SJSA1 (cell line): Measurements from ENCODE around the gene CASP10. TPM values are rescaled to one million over a fixed set of nuclear protein-coding genes. Genes with fewer than 3 reads are reported as not detected.

Experiments used
- DNase-seq, 2 experiments: peaks; one replicate each; pipeline ENCODE4 v3.0.0-alpha.2; 2015 to 2020; ENCODE audit warnings: low spot score in 2 of 2, low read depth in 1 of 2
- H3K27ac ChIP-seq: fragments of 250-450 bp; sonication (Bioruptor Pico); 2 replicates; pipeline ENCODE4 v1.5.1; 2020; ENCODE audit warnings: mild to moderate bottlenecking, moderate library complexity
- H3K27me3 ChIP-seq: fragments of 250-450 bp; sonication (Bioruptor Pico); replicated peaks from 2 replicates; pipeline ENCODE4 v1.5.1; 2020; ENCODE audit warnings: mild to moderate bottlenecking, moderate library complexity
- H3K36me3 ChIP-seq: fragments of 250-450 bp; sonication (Bioruptor Pico); 2 replicates; pipeline ENCODE4 v1.5.1; 2020; ENCODE audit warnings: mild to moderate bottlenecking
- H3K4me1 ChIP-seq: fragments of 250-450 bp; sonication (Bioruptor Pico); replicated peaks from 2 replicates; pipeline ENCODE4 v1.6.1; 2021; ENCODE audit warnings: mild to moderate bottlenecking
- H3K4me3 ChIP-seq: fragments of 250-450 bp; sonication (Bioruptor Pico); 2 replicates; pipeline ENCODE4 v1.5.1; 2020; ENCODE audit warnings: mild to moderate bottlenecking
- H3K9me3 ChIP-seq: fragments of 250-450 bp; sonication (Bioruptor Pico); replicated peaks from 2 replicates; pipeline ENCODE4 v1.5.1; 2020; ENCODE audit warnings: mild to moderate bottlenecking
- total RNA-seq: library from RNA; depleted of rRNA; stranded (reverse); fragments of >200 nt; shearing (Covaris generic); gene quantifications from 2 replicates; pipeline ENCODE4 v1.2.3, GENCODE V29; 2014

Gene CASP10
- total RNA-seq, 1 experiment from 2014 or later = 1.6 TPM

DNA sequence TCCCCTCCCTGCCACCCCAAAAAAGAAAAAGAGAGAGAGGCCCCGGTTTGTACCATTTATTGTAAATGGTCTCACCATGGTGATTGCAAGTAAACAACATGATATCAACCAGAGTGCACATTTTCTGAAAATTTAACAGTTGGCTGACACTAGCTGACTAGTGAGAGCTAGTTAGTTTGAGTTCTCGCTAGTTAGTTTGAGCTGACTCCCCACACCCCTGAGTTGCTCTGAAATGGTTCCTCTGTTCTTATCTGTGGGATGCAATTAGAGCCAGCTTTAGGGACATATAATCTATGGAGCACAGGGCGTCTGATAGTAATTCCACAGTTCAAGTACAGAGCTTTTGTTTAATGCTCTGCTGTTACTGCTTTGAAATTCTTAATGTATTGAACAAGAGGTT is 13.1 kb downstream of the CASP10 start:
- DNase-seq = no peak
- Histone ChIP-seq H3K36me3 (no peaks in the 10 kb centered on the region), H3K9me3 (no peaks in the 10 kb centered on the region), H3K4me1 (no peaks in the 10 kb centered on the region), H3K27ac (no peak overlapping the region), H3K27me3 (no peaks in the 10 kb centered on the region), H3K4me3 (no peak overlapping the region)

DNA sequence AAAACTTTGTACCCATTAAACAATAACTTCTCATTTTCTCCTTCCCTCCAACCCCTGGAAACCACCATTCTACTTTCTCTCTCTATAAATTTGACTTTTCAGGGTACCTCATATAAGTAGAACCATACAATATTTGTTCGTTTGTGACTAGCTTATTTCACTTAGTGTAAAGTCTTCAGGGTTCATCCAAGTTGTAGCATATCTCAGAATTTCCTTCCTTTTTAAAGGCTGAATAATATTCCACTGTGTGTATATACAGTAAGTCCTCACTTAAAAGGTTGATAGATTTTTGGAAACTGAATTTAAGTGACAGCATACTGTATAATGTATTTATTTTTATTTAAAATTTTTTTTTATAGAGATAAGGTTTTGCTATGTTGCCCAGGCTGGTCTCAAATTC is 13.9 kb downstream of the CASP10 start:
- no peak overlapping the region for H3K4me3 ChIP-seq
- no peak overlapping the region for H3K27ac ChIP-seq
- DNase-seq = no peak
- H3K36me3 ChIP-seq = no peaks in the 10 kb centered on the region
- H3K9me3 ChIP-seq = no peaks in the 10 kb centered on the region
- no peaks in the 10 kb centered on the region for H3K4me1 ChIP-seq
- H3K27me3 ChIP-seq = no peaks in the 10 kb centered on the region

DNA sequence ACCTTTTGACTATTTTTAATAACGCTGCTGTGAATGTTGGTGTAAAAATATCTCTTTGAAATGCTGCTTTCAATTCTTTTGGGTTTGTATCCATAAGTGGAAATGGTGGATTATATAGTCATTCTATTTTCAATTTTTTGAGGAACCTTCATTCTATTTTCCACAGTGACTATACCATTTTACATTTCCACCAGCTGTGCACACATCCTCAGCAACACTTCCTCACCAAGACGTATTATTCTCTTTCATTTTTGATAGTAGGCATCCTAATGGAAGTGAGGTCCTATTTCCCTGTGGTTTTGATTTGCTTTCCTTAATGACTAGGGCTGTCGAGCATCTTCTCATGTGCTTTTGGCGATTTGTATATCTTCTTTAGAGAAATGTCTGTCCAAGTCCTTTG is 14.8 kb downstream of the CASP10 start:
- Histone ChIP-seq H3K27me3 (no peaks in the 10 kb centered on the region), H3K9me3 (no peaks in the 10 kb centered on the region), H3K36me3 (no peaks in the 10 kb centered on the region), H3K27ac (no peak overlapping the region), H3K4me3 (no peak overlapping the region), H3K4me1 (no peaks in the 10 kb centered on the region)
- DNase-seq = no peak

DNA sequence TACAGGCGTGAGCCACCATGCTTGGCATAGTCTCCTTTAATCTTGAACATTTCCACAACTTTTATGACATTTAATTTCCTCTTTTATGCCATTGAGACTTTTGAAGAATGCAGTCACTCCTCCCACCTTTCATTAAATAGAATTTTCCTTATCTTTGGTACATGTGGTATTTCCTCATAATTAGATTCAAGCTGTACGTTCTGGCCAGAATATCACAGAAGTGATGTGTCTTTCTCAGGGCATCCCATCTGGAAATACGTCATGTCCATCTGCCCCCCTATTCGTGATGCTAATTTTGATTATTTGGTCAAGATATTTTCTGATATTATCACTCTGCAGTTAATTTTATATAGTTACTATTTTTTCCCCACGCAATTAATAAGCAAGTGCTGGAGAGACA is 16.9 kb downstream of the CASP10 start:
- no peaks in the 10 kb centered on the region; the same call in 1 of the 2 replicates for H3K4me1 ChIP-seq
- H3K4me3 ChIP-seq = no peak overlapping the region
- no peaks in the 10 kb centered on the region for H3K9me3 ChIP-seq
- H3K27ac ChIP-seq = no peak overlapping the region
- no peaks in the 10 kb centered on the region for H3K36me3 ChIP-seq
- no peak for DNase-seq
- H3K27me3 ChIP-seq = no peaks in the 10 kb centered on the region

DNA sequence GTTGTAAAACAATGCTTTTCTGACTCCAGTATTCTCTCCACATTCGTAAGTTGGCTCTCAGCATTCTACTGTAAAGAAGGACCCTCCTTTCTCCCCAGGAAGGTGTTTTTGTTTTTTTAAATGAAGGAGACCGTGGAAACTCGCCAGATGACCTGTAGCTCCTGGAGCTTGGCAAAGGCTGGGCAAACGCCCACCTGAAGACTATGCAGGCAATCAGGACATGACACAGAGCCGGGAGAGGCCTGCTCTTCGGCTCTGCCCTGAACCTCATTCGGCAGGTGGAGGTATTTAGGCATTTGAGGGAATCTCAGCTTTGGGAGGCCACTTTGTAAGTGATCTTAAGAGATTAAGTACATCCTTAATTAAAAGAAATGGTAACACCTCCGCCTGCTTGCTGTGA is 17.4 kb downstream of the CASP10 start:
- Histone ChIP-seq H3K36me3 (no peaks in the 10 kb centered on the region), H3K27ac (no peak overlapping the region), H3K9me3 (no peaks in the 10 kb centered on the region), H3K27me3 (no peaks in the 10 kb centered on the region), H3K4me3 (no peak overlapping the region), H3K4me1 (no peaks in the 10 kb centered on the region; the same call in 1 of the 2 replicates)
- no peak for DNase-seq

DNA sequence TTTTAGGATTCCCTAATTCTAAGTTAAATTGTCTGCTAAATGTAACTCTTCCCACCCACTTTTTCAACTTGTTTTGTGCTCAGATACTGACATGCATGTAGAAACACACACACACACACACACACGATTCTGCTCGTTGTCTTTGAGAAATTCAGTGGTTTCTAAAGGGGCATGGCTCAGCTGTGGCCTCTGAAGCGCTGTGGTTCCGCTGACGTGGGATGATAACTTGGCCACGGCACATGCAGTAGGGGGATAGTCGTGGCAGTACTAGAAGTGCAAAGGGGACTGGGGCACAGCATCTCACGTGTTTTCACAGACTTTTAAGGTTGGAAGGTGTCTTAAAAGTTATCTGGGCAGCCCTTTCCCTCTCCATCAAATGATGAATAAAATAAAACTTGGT is 18.4 kb downstream of the CASP10 start:
- DNase-seq = no peak
- Histone ChIP-seq H3K27me3 (no peaks in the 10 kb centered on the region), H3K4me1 (no peaks in the 10 kb centered on the region; the same call in 1 of the 2 replicates), H3K4me3 (no peak overlapping the region), H3K27ac (no peak overlapping the region), H3K9me3 (no peaks in the 10 kb centered on the region), H3K36me3 (no peaks in the 10 kb centered on the region)

DNA sequence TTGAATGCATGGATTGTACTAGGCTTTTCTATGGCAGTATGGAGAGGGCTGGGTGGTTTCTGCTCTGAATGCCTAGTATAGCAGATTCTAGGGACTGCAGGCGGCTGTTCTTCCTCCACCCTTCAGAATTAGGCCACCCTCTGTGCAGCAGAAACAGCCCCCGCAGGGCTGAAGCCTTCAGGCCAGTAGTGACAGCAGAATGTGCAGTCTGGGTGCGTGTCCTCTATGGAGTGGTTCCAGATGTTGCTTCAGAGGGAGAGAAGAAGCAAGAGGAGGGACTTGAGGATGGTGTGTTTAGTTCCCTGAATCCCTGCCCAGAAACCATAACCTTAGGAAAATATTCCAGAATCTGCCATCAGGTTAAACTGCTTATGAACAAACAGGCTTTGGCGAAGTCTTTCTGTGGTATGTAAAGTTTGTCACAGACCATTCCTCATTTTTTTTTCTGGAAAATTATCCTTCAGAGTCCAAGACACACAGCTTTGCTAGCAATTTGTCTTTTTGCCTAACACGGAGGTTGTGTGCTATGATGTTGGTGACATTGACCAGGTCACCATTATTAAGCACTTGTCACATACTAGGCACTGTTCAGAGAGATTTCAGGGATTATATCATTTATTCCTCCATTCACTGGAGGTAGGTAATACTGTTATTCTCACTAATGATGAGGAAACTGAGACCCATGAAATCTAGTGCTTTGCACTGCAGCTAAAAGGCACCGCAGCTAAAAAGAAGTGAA is 21.1 kb downstream of the CASP10 start:
- no peak overlapping the region for H3K27ac ChIP-seq
- no peaks in the 10 kb centered on the region for H3K36me3 ChIP-seq
- H3K4me3 ChIP-seq = no peak overlapping the region
- H3K27me3 ChIP-seq = no peaks in the 10 kb centered on the region; the same call in 1 of the 2 replicates
- no peaks in the 10 kb centered on the region for H3K9me3 ChIP-seq
- DNase-seq = no peak
- no peaks in the 10 kb centered on the region; the same call in 1 of the 2 replicates for H3K4me1 ChIP-seq

GRCh38 chr2:201204655-201205514 is 21.9 kb downstream of the CASP10 start:
- no peak overlapping the region for H3K4me3 ChIP-seq
- H3K27me3 ChIP-seq = no peaks in the 10 kb centered on the region; the same call in 1 of the 2 replicates
- H3K9me3 ChIP-seq = no peaks in the 10 kb centered on the region
- H3K36me3 ChIP-seq = no peaks in the 10 kb centered on the region
- H3K27ac ChIP-seq = no peak overlapping the region
- DNase-seq = no peak
- no peaks in the 10 kb centered on the region; the same call in 1 of the 2 replicates for H3K4me1 ChIP-seq

DNA sequence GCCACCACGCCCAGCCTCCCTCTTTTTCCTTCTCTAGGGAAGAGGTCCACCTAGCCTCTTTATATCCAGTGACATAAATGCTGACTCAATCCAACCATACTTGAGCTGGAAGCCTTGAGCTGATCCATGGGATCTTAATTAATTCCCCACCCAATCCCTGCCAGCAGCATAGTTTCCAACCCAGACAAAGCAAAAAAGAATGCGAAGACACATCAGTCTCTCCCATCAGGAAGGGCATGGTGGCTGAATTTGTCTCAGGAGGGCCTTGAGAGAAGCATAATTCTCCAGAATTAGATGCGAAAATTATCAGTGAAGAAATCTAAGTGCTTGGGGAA is 22.5 kb downstream of the CASP10 start:
- no peak for DNase-seq
- Histone ChIP-seq H3K36me3 (no peaks in the 10 kb centered on the region), H3K4me1 (no peaks in the 10 kb centered on the region; the same call in 1 of the 2 replicates), H3K4me3 (no peak overlapping the region), H3K27ac (no peak overlapping the region), H3K9me3 (no peaks in the 10 kb centered on the region), H3K27me3 (no peaks in the 10 kb centered on the region; the same call in 1 of the 2 replicates)

GRCh38 chr2:201208563-201209252 is 25.8 kb downstream of the CASP10 start:
- DNase-seq = no peak
- no peaks in the 10 kb centered on the region for H3K36me3 ChIP-seq
- no peaks in the 10 kb centered on the region; the same call in 1 of the 2 replicates for H3K27me3 ChIP-seq
- no peak overlapping the region for H3K4me3 ChIP-seq
- H3K27ac ChIP-seq = no peak overlapping the region
- no peaks in the 10 kb centered on the region; the same call in 1 of the 2 replicates for H3K4me1 ChIP-seq
- no peaks in the 10 kb centered on the region for H3K9me3 ChIP-seq

DNA sequence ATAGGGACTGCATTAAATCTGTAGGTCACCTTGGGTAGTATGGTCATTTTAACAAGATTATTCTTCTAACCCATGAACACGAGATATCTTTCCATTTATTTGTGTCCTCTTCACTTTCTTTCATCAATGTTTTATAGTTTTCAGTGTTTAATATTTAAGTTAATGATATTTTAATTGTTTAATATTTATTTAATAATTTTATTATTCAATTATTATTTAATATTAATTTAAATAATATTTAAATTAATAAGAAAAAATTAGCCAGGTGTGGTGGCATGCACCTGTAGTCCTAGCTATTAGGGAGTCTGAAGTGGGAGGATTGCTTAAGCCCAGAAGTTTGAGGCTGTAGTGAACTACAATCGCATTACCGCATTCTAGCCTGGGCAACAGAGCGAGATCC is 33.0 kb downstream of the CASP10 start:
- H3K27ac ChIP-seq = no peak overlapping the region
- peaks cover 6% of the 10 kb centered on the region; the same call in 1 of the 2 replicates for H3K4me1 ChIP-seq
- no peak for DNase-seq
- H3K4me3 ChIP-seq = no peak overlapping the region
- no peaks in the 10 kb centered on the region; the same call in 1 of the 2 replicates for H3K9me3 ChIP-seq
- no peaks in the 10 kb centered on the region for H3K27me3 ChIP-seq
- no peaks in the 10 kb centered on the region for H3K36me3 ChIP-seq

DNA sequence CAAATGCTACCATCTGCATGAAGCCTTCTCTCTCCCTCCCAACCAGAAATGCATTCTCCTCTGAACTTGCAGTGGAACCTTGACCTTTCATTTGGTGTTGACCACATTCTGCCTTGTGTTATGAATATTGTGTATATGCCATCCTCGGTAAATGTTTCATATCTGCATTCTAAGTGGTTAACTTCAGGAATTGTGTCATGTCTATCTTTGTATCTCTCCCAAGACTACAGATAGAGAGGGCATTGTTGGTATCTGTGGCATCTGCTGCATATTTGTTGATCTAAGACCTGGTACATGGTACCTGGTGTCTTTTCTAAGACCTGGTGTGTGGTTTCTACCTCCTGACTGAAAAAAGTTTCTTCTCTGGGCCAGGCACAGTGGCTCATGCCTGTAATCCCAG is 34.0 kb downstream of the CASP10 start:
- peaks cover 6% of the 10 kb centered on the region; the same call in 1 of the 2 replicates for H3K4me1 ChIP-seq
- DNase-seq = no peak
- no peaks in the 10 kb centered on the region for H3K27me3 ChIP-seq
- no peak overlapping the region for H3K27ac ChIP-seq
- no peaks in the 10 kb centered on the region for H3K36me3 ChIP-seq
- H3K4me3 ChIP-seq = no peak overlapping the region
- H3K9me3 ChIP-seq = no peaks in the 10 kb centered on the region; the same call in 1 of the 2 replicates

GRCh38 chr2:201218780-201219179 is 35.8 kb downstream of the CASP10 start:
- Histone ChIP-seq H3K36me3 (no peaks in the 10 kb centered on the region), H3K27ac (no peak overlapping the region)
- no peak for DNase-seq

More at GRCh38 chr2:201218780-201219179, 35.8 kb downstream of the CASP10 start:
- peaks cover 6% of the 10 kb centered on the region; the same call in 1 of the 2 replicates for H3K4me1 ChIP-seq
- no peaks in the 10 kb centered on the region; the same call in 1 of the 2 replicates for H3K9me3 ChIP-seq
- H3K27me3 ChIP-seq = no peaks in the 10 kb centered on the region
- H3K4me3 ChIP-seq = no peak overlapping the region
